ENCODE data around the gene ZNF273. TPM values are rescaled to one million over a fixed set of nuclear protein-coding genes. Genes with fewer than 3 reads are reported as not detected.
A peak's percentile ranks its signal among the peaks of the same experiment; 100 is the strongest.
"Not testable (repeated sequence)": the region's sequence is repeated elsewhere in the genome, so short reads cannot be mapped to it uniquely, and the experiment has no call there.

ZNF273 gene
- total RNA-seq, 1 donor from 2014 or later: 9.6 TPM

- no peak for TF ChIP-seq CTCF (IDR thresholded peaks at IDR 0.05; ENCODE audit: partially characterized antibody, unreplicated experiment)
- Mint-ChIP-seq H3K4me1 (ENCODE audit: low read depth, unreplicated experiment) (peaks cover 4% of the 10 kb centered on the region), H3K27ac (ENCODE audit: unreplicated experiment) (no peak overlapping the region), H3K27me3 (ENCODE audit: unreplicated experiment) (peaks cover 18% of the 10 kb centered on the region), H3K4me3 (ENCODE audit: unreplicated experiment) (peak overlapping the region; percentile 46), H3K9me3 (ENCODE audit: unreplicated experiment) (peaks cover 15% of the 10 kb centered on the region), H3K36me3 (ENCODE audit: unreplicated experiment) (no peaks in the 10 kb centered on the region)
- DNase-seq: peak; percentile 29
Measured at GRCh38 chr7:64889686-64890162, 13.3 kb upstream of the ZNF273 start.

GRCh38 chr7:64890273-64890672, 12.8 kb upstream of the ZNF273 start:
- H3K9me3 Mint-ChIP-seq (ENCODE audit: unreplicated experiment): peaks cover 14% of the 10 kb centered on the region
- not testable (repeated sequence) for H3K4me3 Mint-ChIP-seq (ENCODE audit: unreplicated experiment); H3K27ac Mint-ChIP-seq (ENCODE audit: unreplicated experiment); H3K36me3 Mint-ChIP-seq (ENCODE audit: unreplicated experiment); DNase-seq; H3K4me1 Mint-ChIP-seq (ENCODE audit: low read depth, unreplicated experiment)
- H3K27me3 Mint-ChIP-seq (ENCODE audit: unreplicated experiment): peaks cover 18% of the 10 kb centered on the region

GRCh38 chr7:64890761-64891362, 12.2 kb upstream of the ZNF273 start:
- Mint-ChIP-seq H3K4me3 (ENCODE audit: unreplicated experiment) (no peak overlapping the region), H3K27ac (ENCODE audit: unreplicated experiment) (no peak overlapping the region), H3K4me1 (ENCODE audit: low read depth, unreplicated experiment) (peaks cover 4% of the 10 kb centered on the region), H3K9me3 (ENCODE audit: unreplicated experiment) (peaks cover 11% of the 10 kb centered on the region), H3K36me3 (ENCODE audit: unreplicated experiment) (no peaks in the 10 kb centered on the region), H3K27me3 (ENCODE audit: unreplicated experiment) (peaks cover 18% of the 10 kb centered on the region)
- no peak for TF ChIP-seq CTCF (IDR thresholded peaks at IDR 0.05; ENCODE audit: partially characterized antibody, unreplicated experiment)
- no peak for DNase-seq

GRCh38 chr7:64891363-64892081, 11.6 kb upstream of the ZNF273 start:
- H3K9me3 Mint-ChIP-seq (ENCODE audit: unreplicated experiment): peaks cover 11% of the 10 kb centered on the region
- H3K36me3 Mint-ChIP-seq (ENCODE audit: unreplicated experiment); DNase-seq; H3K4me1 Mint-ChIP-seq (ENCODE audit: low read depth, unreplicated experiment); H3K27ac Mint-ChIP-seq (ENCODE audit: unreplicated experiment); H3K4me3 Mint-ChIP-seq (ENCODE audit: unreplicated experiment): not testable (repeated sequence)
- H3K27me3 Mint-ChIP-seq (ENCODE audit: unreplicated experiment): peaks cover 16% of the 10 kb centered on the region

GRCh38 chr7:64892116-64892515, 11.0 kb upstream of the ZNF273 start:
- no peak for DNase-seq
- peaks cover 11% of the 10 kb centered on the region for H3K9me3 Mint-ChIP-seq (ENCODE audit: unreplicated experiment)
- no peak overlapping the region for H3K27ac Mint-ChIP-seq (ENCODE audit: unreplicated experiment)
- no peak overlapping the region for H3K4me3 Mint-ChIP-seq (ENCODE audit: unreplicated experiment)
- H3K4me1 Mint-ChIP-seq (ENCODE audit: low read depth, unreplicated experiment): peaks cover 4% of the 10 kb centered on the region
- TF ChIP-seq CTCF (IDR thresholded peaks at IDR 0.05; ENCODE audit: partially characterized antibody, unreplicated experiment): no peak
- H3K27me3 Mint-ChIP-seq (ENCODE audit: unreplicated experiment): peaks cover 16% of the 10 kb centered on the region
- H3K36me3 Mint-ChIP-seq (ENCODE audit: unreplicated experiment): no peaks in the 10 kb centered on the region
